Sigmoid colon (tissue), 7 donors: ENCODE data around the gene P2RX5. TPM values are rescaled to one million over a fixed set of nuclear protein-coding genes. Genes with fewer than 3 reads are reported as not detected.

Experiments used
- DNase-seq: peaks from one replicate; pipeline ENCODE4 v3.0.0-alpha.2; 2019
- H3K27ac ChIP-seq, 4 donors: fragments of 200-600 bp; sonication (generic); one replicate each; pipeline ENCODE4 v1.5.1; 2016 to 2019; ENCODE audit warnings: mild to moderate bottlenecking in 1 of 4
- H3K27me3 ChIP-seq, 3 donors: fragments of 200-600 bp; sonication (generic); one replicate each; pipeline ENCODE4 v1.5.1; 2019; ENCODE audit warnings: mild to moderate bottlenecking in 1 of 3
- H3K36me3 ChIP-seq, 4 donors: fragments of 200-600 bp; sonication (generic); one replicate each; pipeline ENCODE4 v1.5.1; 2016 to 2019
- H3K4me1 ChIP-seq, 4 donors: fragments of 200-600 bp; sonication (generic); one replicate each; pipeline ENCODE4 v1.5.1; 2017 to 2019
- H3K4me3 ChIP-seq, 4 donors: fragments of 200-600 bp; sonication (generic); one replicate each; pipeline ENCODE4 v1.5.1; 2017 to 2019; ENCODE audit warnings: mild to moderate bottlenecking in 2 of 4, moderate library complexity in 1 of 4
- H3K9me3 ChIP-seq, 4 donors: fragments of 200-600 bp in 3 of 4; sonication (generic) in 3 of 4; one replicate each; pipeline versions ENCODE4 v1.5.1 to v1.6.1; 2013 to 2019
- EP300 ChIP-seq, 4 donors: sonication (generic); formaldehyde crosslinking; IDR thresholded peaks; one replicate each; pipeline ENCODE4 v1.6.1; 2017; ENCODE audit warnings: antibody characterized with exemption in 4 of 4
- POLR2A ChIP-seq, 2 donors: fragments of 450-650 bp; IDR thresholded peaks; one replicate each; pipeline ENCODE4 v1.6.1; 2016; ENCODE audit warnings: antibody characterized with exemption in 2 of 2, mild to moderate bottlenecking in 2 of 2, moderate library complexity in 2 of 2
- POLR2AphosphoS5 ChIP-seq, 4 donors: sonication (generic); formaldehyde crosslinking; IDR thresholded peaks; one replicate each; pipeline ENCODE4 v1.6.1; 2017; ENCODE audit warnings: antibody characterized with exemption in 4 of 4
- WGBS, 2 donors: extraction: QIAGEN DNeasy Blood & Tissue Kit; methylation state at CpG; one replicate each; pipeline ENCODE4 v1.1.7; 2013; 5-methylcytosine and 5-hydroxymethylcytosine counted together
- intact Hi-C: fragments of 100-400 bp; cut with DNase I; formaldehyde crosslinking; loops from one replicate; pipeline ENCODE4 v1.15.1; 2023
- polyA plus RNA-seq, 3 donors: library from polyadenylated mRNA; stranded (reverse); fragments of 200-250 nt; gene quantifications; one replicate each; pipeline ENCODE4 v1.2.3, GENCODE V29; 2013
- total RNA-seq, 4 donors: library from RNA; depleted of rRNA; stranded (reverse); fragments of >200 nt; gene quantifications; one replicate each; pipeline ENCODE4 v1.1.0, GENCODE V29; 2016
- TF ChIP-seq, protein P1 (sequence below), 4 experiments: fragments of 450-650 bp in 3 of 4; fragments of 200-600 bp in 1 of 4; IDR thresholded peaks; one replicate each; pipeline ENCODE4 v1.5.1; 2016 to 2019; ENCODE audit warnings: antibody characterized with exemption in 4 of 4, mild to moderate bottlenecking in 3 of 4, moderate library complexity in 2 of 4
- donor health status: healthy with polysubstance abuse.
- donor health status: Bipolar disorder and iron deficiency.
- donor health status: healthy.

Gene P2RX5
- total and polyA plus RNA-seq, 7 donors = 0.27 to 55.3 (median 0.49) TPM; not detected in 2

DNA sequence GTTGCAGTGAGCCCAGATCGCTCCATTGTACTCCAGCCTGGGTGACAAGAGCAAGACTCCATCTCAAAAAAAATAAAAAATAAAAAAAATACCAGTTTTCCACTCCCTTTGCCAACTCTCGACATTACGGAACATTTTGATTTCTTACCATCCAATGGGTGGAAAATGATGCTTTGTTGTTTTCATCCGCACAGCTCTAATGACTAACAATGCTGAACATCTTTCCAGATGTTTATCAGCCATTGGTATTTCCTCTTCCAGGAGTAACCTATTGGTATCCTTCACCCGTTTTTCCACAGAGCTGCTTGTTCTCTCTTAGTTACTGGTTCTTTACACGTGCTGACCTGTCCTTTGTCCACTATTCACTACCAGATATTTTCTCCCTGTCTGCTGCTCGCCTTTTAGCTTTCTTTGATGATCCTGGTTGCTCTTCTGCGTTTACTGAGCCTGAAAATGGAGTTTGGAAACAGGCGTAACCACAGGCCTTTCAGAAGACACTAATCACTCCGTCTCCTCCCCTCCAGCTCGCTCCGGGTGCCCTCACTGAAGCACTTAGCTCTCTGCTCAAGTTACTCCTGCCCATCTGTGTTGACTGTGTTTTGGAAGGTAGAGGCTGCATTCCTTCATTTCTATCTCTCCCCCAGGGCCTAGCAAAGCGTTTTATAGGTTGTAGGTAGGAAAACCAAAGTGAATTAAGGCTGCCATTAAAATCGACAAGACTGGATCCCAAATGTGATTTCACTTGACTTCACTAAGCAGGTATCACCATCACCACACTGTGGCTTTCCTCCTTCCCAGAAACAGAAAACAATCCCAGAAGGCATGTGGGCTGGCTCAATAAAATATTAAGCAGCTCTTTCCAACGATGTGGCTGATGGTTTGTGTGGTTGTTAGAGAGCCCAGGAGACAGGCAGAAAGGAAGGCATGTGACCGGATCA is 68.9 kb downstream of the P2RX5 start:
- DNase-seq = no peak
- no peak for TF ChIP-seq EP300 (IDR thresholded peaks at IDR 0.05)
- TF ChIP-seq, protein P1, sequence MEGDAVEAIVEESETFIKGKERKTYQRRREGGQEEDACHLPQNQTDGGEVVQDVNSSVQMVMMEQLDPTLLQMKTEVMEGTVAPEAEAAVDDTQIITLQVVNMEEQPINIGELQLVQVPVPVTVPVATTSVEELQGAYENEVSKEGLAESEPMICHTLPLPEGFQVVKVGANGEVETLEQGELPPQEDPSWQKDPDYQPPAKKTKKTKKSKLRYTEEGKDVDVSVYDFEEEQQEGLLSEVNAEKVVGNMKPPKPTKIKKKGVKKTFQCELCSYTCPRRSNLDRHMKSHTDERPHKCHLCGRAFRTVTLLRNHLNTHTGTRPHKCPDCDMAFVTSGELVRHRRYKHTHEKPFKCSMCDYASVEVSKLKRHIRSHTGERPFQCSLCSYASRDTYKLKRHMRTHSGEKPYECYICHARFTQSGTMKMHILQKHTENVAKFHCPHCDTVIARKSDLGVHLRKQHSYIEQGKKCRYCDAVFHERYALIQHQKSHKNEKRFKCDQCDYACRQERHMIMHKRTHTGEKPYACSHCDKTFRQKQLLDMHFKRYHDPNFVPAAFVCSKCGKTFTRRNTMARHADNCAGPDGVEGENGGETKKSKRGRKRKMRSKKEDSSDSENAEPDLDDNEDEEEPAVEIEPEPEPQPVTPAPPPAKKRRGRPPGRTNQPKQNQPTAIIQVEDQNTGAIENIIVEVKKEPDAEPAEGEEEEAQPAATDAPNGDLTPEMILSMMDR (IDR thresholded peaks at IDR 0.05) = no peak
- no peak for TF ChIP-seq POLR2A (IDR thresholded peaks at IDR 0.05)
- no peak for TF ChIP-seq POLR2AphosphoS5 (IDR thresholded peaks at IDR 0.05)
- Histone ChIP-seq H3K4me3 (no peak overlapping the region), H3K27me3 (no peaks in the 10 kb centered on the region), H3K4me1 (no peaks in the 10 kb centered on the region), H3K27ac (no peak overlapping the region), H3K9me3 (no peaks in the 10 kb centered on the region), H3K36me3 (peaks cover 16 to 81% (median 30%) of the 10 kb centered on the region in 4 donors)
- WGBS, 2 donors = 76 to 89% methylated on average over 16 of the region's 16 CpGs
- intact Hi-C loops = no loop called here

Other genes with a start within 250 kb of the P2RX5 start
- under 1 TPM in 2 of 4 donors, not detected in 2; 0.36 to 0.55 TPM for gene SPATA22, start 224.3 kb downstream of the P2RX5 start, total RNA-seq
- under 1 TPM in 1 of 3 donors, not detected in 2; 0.06 TPM for gene SPATA22, start 224.3 kb downstream of the P2RX5 start, polyA plus RNA-seq
- gene ASPA, start 220.2 kb downstream of the P2RX5 start, total RNA-seq = 1 to 10 TPM in 3 of 4 donors, under 1 TPM in 1; 0.95 to 8.0 (median 2.9) TPM
- 1 to 10 TPM in 2 of 3 donors, under 1 TPM in 1; 0.69 to 1.8 (median 1.1) TPM for gene ASPA, start 220.2 kb downstream of the P2RX5 start, polyA plus RNA-seq
- 1 to 10 TPM in 1 of 4 donors, under 1 TPM in 3; 0.14 to 3.3 (median 0.26) TPM for gene TRPV3, start 138.3 kb downstream of the P2RX5 start, total RNA-seq
- gene TRPV3, start 138.3 kb downstream of the P2RX5 start, polyA plus RNA-seq = 1 to 10 TPM; 1.8 to 3.2 (median 3.1) TPM
- gene TRPV1, start 86.7 kb downstream of the P2RX5 start, total RNA-seq = 1 to 10 TPM; 3.5 to 8.0 (median 5.5) TPM
- 1 to 10 TPM; 2.3 to 5.1 (median 3.0) TPM for gene TRPV1, start 86.7 kb downstream of the P2RX5 start, polyA plus RNA-seq
- gene SHPK, start 59.9 kb downstream of the P2RX5 start, total RNA-seq = 1 to 10 TPM; 5.8 to 8.0 (median 7.0) TPM
- 10 to 100 TPM in 1 of 3 donors, 1 to 10 TPM in 2; 7.8 to 12.7 (median 7.9) TPM for gene SHPK, start 59.9 kb downstream of the P2RX5 start, polyA plus RNA-seq
- gene CTNS, start 59.4 kb downstream of the P2RX5 start, total RNA-seq = 10 to 100 TPM; 13.3 to 26.0 (median 18.0) TPM
- gene CTNS, start 59.4 kb downstream of the P2RX5 start, polyA plus RNA-seq = 1 to 10 TPM; 1.8 to 10.0 (median 6.2) TPM
- 10 to 100 TPM; 58.1 to 92.0 (median 63.5) TPM for gene TAX1BP3, start 27.6 kb downstream of the P2RX5 start, total RNA-seq
- 100 to 1,000 TPM; 144 to 363 (median 351) TPM for gene TAX1BP3, start 27.6 kb downstream of the P2RX5 start, polyA plus RNA-seq
- 10 to 100 TPM in 3 of 4 donors, 1 to 10 TPM in 1; 4.4 to 21.7 (median 15.1) TPM for gene EMC6, start 27.3 kb downstream of the P2RX5 start, total RNA-seq
- 10 to 100 TPM; 68.5 to 90.5 (median 83.0) TPM for gene EMC6, start 27.3 kb downstream of the P2RX5 start, polyA plus RNA-seq
- gene HASPIN, start 27.7 kb upstream of the P2RX5 start, total RNA-seq = under 1 TPM; under 0.01 to 0.83 (median 0.29) TPM
- 1 to 10 TPM in 1 of 3 donors, under 1 TPM in 1, not detected in 1; 0.69 to 3.5 TPM for gene HASPIN, start 27.7 kb upstream of the P2RX5 start, polyA plus RNA-seq
- gene ITGAE, start 105.0 kb upstream of the P2RX5 start, total RNA-seq = 10 to 100 TPM; 25.2 to 43.9 (median 33.8) TPM
- 10 to 100 TPM; 42.9 to 51.8 (median 43.2) TPM for gene ITGAE, start 105.0 kb upstream of the P2RX5 start, polyA plus RNA-seq
- 10 to 100 TPM; 20.9 to 23.0 (median 21.7) TPM for gene NCBP3, start 150.1 kb upstream of the P2RX5 start, total RNA-seq
- gene NCBP3, start 150.1 kb upstream of the P2RX5 start, polyA plus RNA-seq = 10 to 100 TPM in 2 of 3 donors, 1 to 10 TPM in 1; 8.4 to 34.8 (median 11.6) TPM
- gene CAMKK1, start 196.9 kb upstream of the P2RX5 start, total RNA-seq = 10 to 100 TPM in 1 of 4 donors, 1 to 10 TPM in 3; 3.8 to 12.8 (median 8.1) TPM
- gene CAMKK1, start 196.9 kb upstream of the P2RX5 start, polyA plus RNA-seq = 1 to 10 TPM in 2 of 3 donors, under 1 TPM in 1; 0.92 to 6.3 (median 2.4) TPM
- 10 to 100 TPM in 2 of 4 donors, 1 to 10 TPM in 2; 3.6 to 55.9 (median 10.0) TPM for gene P2RX1, start 220.3 kb upstream of the P2RX5 start, total RNA-seq
- 1 to 10 TPM in 1 of 3 donors, under 1 TPM in 2; 0.46 to 4.3 (median 0.60) TPM for gene P2RX1, start 220.3 kb upstream of the P2RX5 start, polyA plus RNA-seq